Liver (tissue), 3 donors: ENCODE data around the gene MTMR1.

ENCODE experiments used
- CTCF ChIP-seq: fragments of 150-350 bp; IDR thresholded peaks from 2 replicates; pipeline ENCODE4 v1.5.1; 2017; ENCODE audit warnings: improper control_type of control experiment, low read depth, low read length; ENCODE audit not compliant: missing input control
- FOXA1 ChIP-seq: IDR thresholded peaks from 2 replicates; pipeline ENCODE4 v1.6.1; 2016; ENCODE audit warnings: antibody characterized with exemption
- FOXA2 ChIP-seq: IDR thresholded peaks from 2 replicates; pipeline ENCODE4 v1.6.1; 2016; ENCODE audit warnings: antibody characterized with exemption
- GABPA ChIP-seq, 2 donors: IDR thresholded peaks in 1 of 2; conservative IDR thresholded peaks in 1 of 2; 2 replicates each; pipeline ENCODE4 v1.6.1; 2016; ENCODE audit warnings: antibody characterized with exemption in 2 of 2, mild to moderate bottlenecking in 1 of 2, moderate library complexity in 1 of 2
- RXRA ChIP-seq, 2 donors: IDR thresholded peaks; 2 replicates each; pipeline ENCODE4 v1.6.1; 2017 to 2018; ENCODE audit warnings: antibody characterized with exemption in 2 of 2, mild to moderate bottlenecking in 1 of 2
- SP1 ChIP-seq: IDR thresholded peaks from 2 replicates; pipeline ENCODE4 v1.6.1; 2018; ENCODE audit warnings: antibody characterized with exemption, mild to moderate bottlenecking
- TF ChIP-seq, protein P1 (sequence below): IDR thresholded peaks from 2 replicates; pipeline ENCODE4 v1.6.1; 2016; ENCODE audit warnings: antibody characterized with exemption
- donor health status: healthy.
- donor health status: healthy.

DNA sequence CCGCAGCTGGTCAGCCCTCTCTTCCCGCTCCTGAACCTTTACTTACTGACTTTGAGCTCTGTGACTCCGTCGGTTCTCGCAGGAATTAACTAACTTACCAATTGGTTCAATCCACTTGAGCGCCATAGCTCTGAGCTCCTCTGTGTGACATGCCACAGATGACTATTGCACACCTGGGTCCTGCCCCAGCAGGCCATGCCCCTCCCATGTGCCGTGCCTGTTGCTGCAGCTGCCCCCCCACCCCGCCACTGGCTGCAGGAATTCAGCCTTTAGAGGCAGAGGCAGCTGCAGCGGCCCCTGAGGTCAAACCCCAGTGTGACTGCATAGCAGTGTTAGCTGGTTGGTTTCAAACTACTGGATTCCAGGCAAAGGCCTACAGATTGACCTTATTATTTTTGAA is 70.6 kb downstream of the MTMR1 start:
- no peak for TF ChIP-seq GABPA (IDR thresholded peaks at IDR 0.05 in 1 of 2, conservative IDR thresholded peaks at IDR 0.05 in 1 of 2)
- no peak for TF ChIP-seq CTCF
- no peak for TF ChIP-seq FOXA1
- TF ChIP-seq, protein P1, sequence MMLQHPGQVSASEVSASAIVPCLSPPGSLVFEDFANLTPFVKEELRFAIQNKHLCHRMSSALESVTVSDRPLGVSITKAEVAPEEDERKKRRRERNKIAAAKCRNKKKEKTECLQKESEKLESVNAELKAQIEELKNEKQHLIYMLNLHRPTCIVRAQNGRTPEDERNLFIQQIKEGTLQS = no peak
- no peak for TF ChIP-seq RXRA (IDR thresholded peaks at IDR 0.05)
- TF ChIP-seq FOXA2 = no peak
- TF ChIP-seq SP1 = no peak
